Lower leg skin (tissue), 3 donors: ENCODE data around the gene PPP1R7.

Source experiments
- POLR2A ChIP-seq, 2 donors: fragments of 450-650 bp; IDR thresholded peaks; one replicate each; pipeline ENCODE4 v1.6.1; 2016 to 2017; ENCODE audit warnings: antibody characterized with exemption in 2 of 2, mild to moderate bottlenecking in 1 of 2, moderate library complexity in 1 of 2
- TF ChIP-seq, protein P1 (sequence below), 3 donors: fragments of 450-650 bp; IDR thresholded peaks; one replicate each; pipeline ENCODE4 v1.5.1; 2016; ENCODE audit warnings: antibody characterized with exemption in 3 of 3, mild to moderate bottlenecking in 3 of 3, moderate library complexity in 2 of 3

DNA sequence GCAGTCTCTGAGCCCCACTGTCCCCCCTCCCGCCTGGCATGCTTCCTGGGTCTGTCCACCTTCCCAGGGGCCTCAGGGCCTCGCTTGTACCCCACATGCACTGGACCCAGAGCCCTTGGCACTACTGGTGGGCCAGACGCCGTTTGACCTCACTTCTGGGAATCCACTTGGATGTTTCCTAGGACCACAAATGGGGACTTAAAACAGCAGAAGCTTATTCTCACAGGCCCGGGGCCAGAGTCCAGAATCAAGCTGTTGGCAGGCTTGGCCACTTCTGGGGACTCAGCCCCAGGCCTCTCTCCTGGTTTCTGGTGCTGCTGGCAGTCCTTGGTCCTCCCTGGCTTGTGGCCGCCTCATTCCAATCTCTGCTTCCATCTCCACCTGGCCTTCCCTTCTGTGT is 57.8 kb downstream of the PPP1R7 start:
- TF ChIP-seq, protein P1, sequence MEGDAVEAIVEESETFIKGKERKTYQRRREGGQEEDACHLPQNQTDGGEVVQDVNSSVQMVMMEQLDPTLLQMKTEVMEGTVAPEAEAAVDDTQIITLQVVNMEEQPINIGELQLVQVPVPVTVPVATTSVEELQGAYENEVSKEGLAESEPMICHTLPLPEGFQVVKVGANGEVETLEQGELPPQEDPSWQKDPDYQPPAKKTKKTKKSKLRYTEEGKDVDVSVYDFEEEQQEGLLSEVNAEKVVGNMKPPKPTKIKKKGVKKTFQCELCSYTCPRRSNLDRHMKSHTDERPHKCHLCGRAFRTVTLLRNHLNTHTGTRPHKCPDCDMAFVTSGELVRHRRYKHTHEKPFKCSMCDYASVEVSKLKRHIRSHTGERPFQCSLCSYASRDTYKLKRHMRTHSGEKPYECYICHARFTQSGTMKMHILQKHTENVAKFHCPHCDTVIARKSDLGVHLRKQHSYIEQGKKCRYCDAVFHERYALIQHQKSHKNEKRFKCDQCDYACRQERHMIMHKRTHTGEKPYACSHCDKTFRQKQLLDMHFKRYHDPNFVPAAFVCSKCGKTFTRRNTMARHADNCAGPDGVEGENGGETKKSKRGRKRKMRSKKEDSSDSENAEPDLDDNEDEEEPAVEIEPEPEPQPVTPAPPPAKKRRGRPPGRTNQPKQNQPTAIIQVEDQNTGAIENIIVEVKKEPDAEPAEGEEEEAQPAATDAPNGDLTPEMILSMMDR (IDR thresholded peaks at IDR 0.05): no peak
- TF ChIP-seq POLR2A (IDR thresholded peaks at IDR 0.05): no peak
